Progenitor cell of endocrine pancreas (in vitro differentiated cells): ENCODE results near the gene SPON1. TPM values are rescaled to one million over a fixed set of nuclear protein-coding genes. Genes with fewer than 3 reads are reported as not detected.

ENCODE experiments used
- DNase-seq: peaks from one replicate; pipeline ENCODE4 v3.0.0; 2021; ENCODE audit warnings: low spot score; ENCODE audit not compliant: unreplicated experiment
- H3K27ac Mint-ChIP-seq: 2 replicates; pipeline ENCODE4 v1.8.0; 2021; ENCODE audit warnings: mild to moderate bottlenecking, moderate library complexity, mixed read lengths
- H3K27me3 Mint-ChIP-seq: 2 replicates; pipeline ENCODE4 v1.8.0; 2021; ENCODE audit warnings: mixed read lengths
- H3K36me3 Mint-ChIP-seq: 2 replicates; pipeline ENCODE4 v1.8.0; 2022; ENCODE audit warnings: mixed read lengths; ENCODE audit not compliant: insufficient read depth
- H3K4me1 Mint-ChIP-seq: 2 replicates; pipeline ENCODE4 v1.8.0; 2021; ENCODE audit warnings: low read depth, mixed read lengths
- H3K4me3 Mint-ChIP-seq: 2 replicates; pipeline ENCODE4 v1.8.0; 2021; ENCODE audit warnings: low read depth, mild to moderate bottlenecking, moderate library complexity, mixed read lengths
- H3K9me3 Mint-ChIP-seq: 2 replicates; pipeline ENCODE4 v1.8.0; 2021; ENCODE audit warnings: low read depth, mixed read lengths
- CTCF ChIP-seq: fragments of 200-600 bp; sonication (generic); IDR thresholded peaks from one replicate; pipeline ENCODE4 v1.5.0; 2021; ENCODE audit warnings: antibody characterized with exemption, mild to moderate bottlenecking; ENCODE audit not compliant: unreplicated experiment
- total RNA-seq: library from RNA; stranded (reverse); gene quantifications from 2 replicates; pipeline ENCODE4 v1.2.1, GENCODE V29; 2021

Gene SPON1
- total RNA-seq, 1 donor from 2014 or later: 13.7 TPM

- H3K36me3 Mint-ChIP-seq: no peaks in the 10 kb centered on the region
- H3K27ac Mint-ChIP-seq: no peak overlapping the region
- H3K9me3 Mint-ChIP-seq: no peaks in the 10 kb centered on the region
- TF ChIP-seq CTCF: no peak
- no peaks in the 10 kb centered on the region for H3K4me1 Mint-ChIP-seq
- H3K4me3 Mint-ChIP-seq: no peak overlapping the region
- DNase-seq: no peak
- no peaks in the 10 kb centered on the region for H3K27me3 Mint-ChIP-seq
Measured at GRCh38 chr11:14218728-14219127, 256.2 kb downstream of the SPON1 start.

GRCh38 chr11:14223636-14224288 lies 261.2 kb downstream of the SPON1 start:
- DNase-seq: no peak
- no peaks in the 10 kb centered on the region for H3K36me3 Mint-ChIP-seq
- no peak for TF ChIP-seq CTCF
- H3K9me3 Mint-ChIP-seq: peaks cover 3% of the 10 kb centered on the region
- no peak overlapping the region for H3K4me3 Mint-ChIP-seq
- H3K27me3 Mint-ChIP-seq: peaks cover 7% of the 10 kb centered on the region
- no peak overlapping the region for H3K27ac Mint-ChIP-seq
- H3K4me1 Mint-ChIP-seq: no peaks in the 10 kb centered on the region

GRCh38 chr11:14224395-14224794 lies 261.9 kb downstream of the SPON1 start:
- no peak for TF ChIP-seq CTCF
- no peak overlapping the region for H3K27ac Mint-ChIP-seq
- H3K36me3 Mint-ChIP-seq: no peaks in the 10 kb centered on the region
- H3K4me3 Mint-ChIP-seq: no peak overlapping the region
- H3K27me3 Mint-ChIP-seq: peaks cover 13% of the 10 kb centered on the region
- no peak for DNase-seq
- no peaks in the 10 kb centered on the region for H3K4me1 Mint-ChIP-seq
- H3K9me3 Mint-ChIP-seq: peaks cover 3% of the 10 kb centered on the region

- H3K27me3 Mint-ChIP-seq: peaks cover 26% of the 10 kb centered on the region
- H3K9me3 Mint-ChIP-seq: peaks cover 3% of the 10 kb centered on the region
- no peaks in the 10 kb centered on the region for H3K4me1 Mint-ChIP-seq
- no peaks in the 10 kb centered on the region for H3K36me3 Mint-ChIP-seq
- DNase-seq: no peak
- H3K27ac Mint-ChIP-seq: no peak overlapping the region
- TF ChIP-seq CTCF: no peak
- H3K4me3 Mint-ChIP-seq: no peak overlapping the region
Measured at GRCh38 chr11:14225666-14226065, 263.1 kb downstream of the SPON1 start.

GRCh38 chr11:14228356-14228755 lies 265.8 kb downstream of the SPON1 start:
- Mint-ChIP-seq H3K4me1 (no peaks in the 10 kb centered on the region), H3K4me3 (no peak overlapping the region), H3K9me3 (peaks cover 3% of the 10 kb centered on the region), H3K36me3 (no peaks in the 10 kb centered on the region), H3K27ac (no peak overlapping the region), H3K27me3 (peaks cover 37% of the 10 kb centered on the region)
- no peak for TF ChIP-seq CTCF
- DNase-seq: no peak
